DMS53 (cell line): ENCODE measurements around the gene GLB1L3.
A peak's percentile ranks its signal among the peaks of the same experiment; 100 is the strongest.
"Not testable (repeated sequence)": the region's sequence is repeated elsewhere in the genome, so short reads cannot be mapped to it uniquely, and the experiment has no call there.

ENCODE experiments used
- DNase-seq: peaks from one replicate; lab custom pipeline; 2025; lab: John Stamatoyannopoulos, UW

GLB1L3 gene

GRCh38 chr11:134313821-134314607 lies 37.8 kb downstream of the GLB1L3 start:
- no peak for DNase-seq

GRCh38 chr11:134317103-134317502 lies 40.9 kb downstream of the GLB1L3 start:
- no peak for DNase-seq

GRCh38 chr11:134321373-134321772 lies 45.2 kb downstream of the GLB1L3 start:
- DNase-seq, result not testable (repeated sequence)

GRCh38 chr11:134322553-134322952 lies 46.4 kb downstream of the GLB1L3 start:
- DNase-seq, result no peak

GRCh38 chr11:134328433-134328832 lies 52.3 kb downstream of the GLB1L3 start:
- DNase-seq, result no peak

GRCh38 chr11:134330611-134331353 lies 54.6 kb downstream of the GLB1L3 start:
- DNase-seq, result peak; percentile 35

- DNase-seq, result peak; percentile 94
Observed at GRCh38 chr11:134331354-134332188, 55.4 kb downstream of the GLB1L3 start, which contains the start of gene GLB1L2. Gene GLB1L2, plus strand, starts transcription at chr11:134331988. Its CDS starts 74 bp downstream, at chr11:134332062.

GRCh38 chr11:134332189-134332631 lies 56.0 kb downstream of the GLB1L3 start:
- DNase-seq, result peak; percentile 74

GRCh38 chr11:134332782-134333181 lies 56.6 kb downstream of the GLB1L3 start:
- no peak for DNase-seq

- no peak for DNase-seq
Observed at GRCh38 chr11:134333312-134333711, 57.1 kb downstream of the GLB1L3 start.

- DNase-seq, result no peak
Observed at GRCh38 chr11:134333946-134334345, 57.8 kb downstream of the GLB1L3 start.

- DNase-seq, result no peak
Observed at GRCh38 chr11:134334796-134335571, 58.8 kb downstream of the GLB1L3 start.

- no peak for DNase-seq
Observed at GRCh38 chr11:134337051-134337450, 60.9 kb downstream of the GLB1L3 start.

- no peak for DNase-seq
Observed at GRCh38 chr11:134338068-134338467, 61.9 kb downstream of the GLB1L3 start.

GRCh38 chr11:134338654-134339053 lies 62.5 kb downstream of the GLB1L3 start:
- no peak for DNase-seq

- DNase-seq, result no peak
Observed at GRCh38 chr11:134339756-134340155, 63.6 kb downstream of the GLB1L3 start.

- no peak for DNase-seq
Observed at GRCh38 chr11:134340354-134340964, 64.3 kb downstream of the GLB1L3 start.

- DNase-seq, result no peak
Observed at GRCh38 chr11:134341805-134342571, 65.8 kb downstream of the GLB1L3 start.

GRCh38 chr11:134342572-134343340 lies 66.6 kb downstream of the GLB1L3 start:
- DNase-seq, result no peak
